Endothelial cell of hepatic sinusoid (primary cell): ENCODE results near the gene VASH2.

Source experiments
- in situ Hi-C: cut with HindIII; loops from 2 replicates; pipeline ENCODE4 v1.10.0; 2017; ENCODE audit warnings: low sequenced_read_pairs

The VASH2 gene

DNA sequence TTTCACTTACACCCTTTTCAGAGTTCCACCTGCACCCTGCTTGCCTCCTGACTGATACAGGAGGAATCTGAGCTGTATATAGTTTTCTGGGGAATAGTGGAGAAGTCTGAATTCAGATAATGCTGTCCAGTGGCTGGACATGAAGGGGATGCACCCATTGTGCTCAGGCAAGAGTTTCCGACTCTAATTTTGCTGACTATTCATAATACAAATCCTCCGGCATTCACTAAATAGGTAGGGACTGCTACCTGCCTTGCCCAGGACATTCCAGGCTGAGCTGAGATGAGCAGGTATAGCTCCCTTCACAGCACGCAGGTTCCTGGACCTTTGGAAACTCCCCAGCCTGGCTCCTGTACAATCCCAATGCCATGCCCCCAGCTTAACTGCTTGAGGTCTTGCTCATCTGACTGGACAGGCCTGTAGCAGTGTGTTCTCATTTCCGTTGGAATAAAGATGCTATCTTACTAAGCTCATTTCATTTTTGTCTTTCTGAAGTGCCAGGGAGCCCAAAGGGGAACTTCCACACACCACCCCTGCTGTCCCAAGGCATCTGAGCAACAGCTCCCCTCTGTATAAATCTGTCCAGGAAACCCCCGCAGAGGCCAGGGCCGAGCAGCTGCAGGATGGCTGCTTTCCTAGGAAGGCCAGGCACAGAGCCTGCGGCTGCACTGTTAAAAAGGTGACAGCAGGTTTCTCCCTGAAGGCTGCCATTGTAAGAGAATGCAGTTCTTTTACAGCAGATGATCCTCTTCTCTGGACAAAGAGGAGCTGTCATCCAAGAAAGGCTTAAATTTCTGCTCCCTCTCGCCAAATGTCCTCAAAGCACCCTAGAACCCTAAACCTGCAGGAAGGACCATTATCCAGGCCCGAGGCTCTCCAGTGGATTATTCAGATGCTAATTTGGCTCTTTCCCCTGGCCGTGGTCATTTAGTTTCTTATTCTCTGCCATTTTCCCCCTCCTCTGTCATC is 21.7 kb upstream of the VASH2 start:
- in situ Hi-C loops: no loop called here

DNA sequence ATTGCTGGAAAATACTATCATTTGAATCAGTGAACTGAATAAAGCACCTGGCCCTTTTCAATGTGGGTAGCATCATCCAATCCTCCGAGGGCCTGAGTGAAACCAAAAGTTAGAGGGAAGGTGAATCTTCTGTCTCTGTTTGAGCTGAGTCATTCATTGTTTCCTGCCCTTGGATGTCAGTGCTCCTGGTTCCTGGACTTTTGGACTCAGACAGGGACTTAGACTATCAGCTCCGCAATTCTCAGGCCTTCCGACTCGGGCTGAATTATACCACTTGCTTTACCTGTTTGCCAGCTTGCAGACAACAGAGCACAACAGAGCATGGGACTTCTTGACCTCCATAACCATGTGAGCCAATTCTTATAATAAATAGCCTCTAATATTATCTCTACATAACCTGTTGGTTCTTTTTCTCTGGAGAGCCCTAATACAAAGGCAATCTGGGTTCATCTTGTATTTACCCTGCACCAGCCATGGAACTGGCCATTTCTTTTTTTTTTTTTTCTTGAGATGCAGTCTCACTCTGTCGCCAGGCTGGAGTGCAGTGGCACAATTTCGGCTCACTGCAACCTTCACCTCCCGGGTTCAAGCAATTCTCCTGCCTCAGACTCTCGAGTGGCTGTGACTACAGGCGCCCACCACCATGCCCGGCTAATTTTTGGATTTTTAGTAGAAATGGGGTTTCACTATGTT is 19.2 kb upstream of the VASH2 start:
- in situ Hi-C loops: no loop called here

DNA sequence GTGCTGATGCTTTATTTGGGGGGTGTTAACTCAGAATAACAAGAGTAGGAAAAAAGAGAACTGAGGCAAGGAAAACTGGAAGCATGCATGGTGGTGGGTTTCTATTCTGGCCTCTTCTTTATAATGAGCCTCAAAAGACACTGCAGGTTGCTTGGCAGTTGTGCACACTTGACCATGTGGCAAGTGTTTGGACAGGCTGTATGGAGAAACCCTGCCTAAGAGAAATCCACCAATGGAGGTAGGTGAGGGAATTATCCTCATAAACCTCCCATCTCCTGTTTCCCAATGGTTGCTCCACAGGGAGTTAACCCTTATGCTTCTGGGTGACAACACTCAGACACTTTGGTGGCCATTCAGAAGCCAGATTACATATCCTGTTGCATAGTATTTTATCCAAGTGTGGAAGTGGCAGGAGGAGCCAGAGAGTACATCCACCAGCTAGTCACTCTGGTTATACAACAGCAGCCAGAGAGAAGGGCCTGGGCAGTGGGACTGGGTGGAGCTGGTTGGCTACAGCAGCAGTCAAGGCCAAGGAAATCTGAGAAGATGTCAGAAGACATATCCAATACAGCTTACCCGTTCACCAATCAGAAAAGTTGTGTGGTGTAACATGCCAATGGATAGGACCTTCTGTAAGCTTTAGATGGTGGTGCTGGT is 16.4 kb upstream of the VASH2 start:
- in situ Hi-C loops: no loop called here

DNA sequence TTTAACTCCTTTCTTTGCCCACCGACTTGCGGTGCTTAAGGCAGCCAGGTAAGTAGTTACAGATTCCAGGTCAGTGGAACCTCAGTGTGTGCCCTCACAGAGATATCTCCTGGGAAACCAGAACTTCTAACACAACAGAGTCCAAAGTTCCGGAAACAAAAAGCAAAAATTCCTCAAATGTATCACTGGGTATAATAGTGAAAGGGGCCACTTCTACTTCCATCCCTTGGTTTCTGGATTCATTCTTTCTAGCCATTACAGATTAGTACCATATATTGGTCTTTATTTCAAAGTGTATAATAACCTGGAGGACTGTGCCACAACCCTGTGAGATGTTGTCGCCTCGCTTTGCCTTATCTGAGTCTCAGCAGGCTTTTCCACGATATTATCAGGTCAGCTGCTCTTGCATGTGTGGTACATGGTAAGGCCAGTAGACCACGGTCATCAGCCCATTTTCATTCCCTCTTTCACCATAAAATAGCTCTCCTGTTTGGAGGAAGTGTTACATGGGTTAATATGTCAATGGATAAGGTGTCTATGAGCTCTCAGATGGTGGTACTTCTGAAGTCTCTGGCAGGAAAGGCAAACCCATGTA is 14.9 kb upstream of the VASH2 start:
- in situ Hi-C loops: no loop called here

DNA sequence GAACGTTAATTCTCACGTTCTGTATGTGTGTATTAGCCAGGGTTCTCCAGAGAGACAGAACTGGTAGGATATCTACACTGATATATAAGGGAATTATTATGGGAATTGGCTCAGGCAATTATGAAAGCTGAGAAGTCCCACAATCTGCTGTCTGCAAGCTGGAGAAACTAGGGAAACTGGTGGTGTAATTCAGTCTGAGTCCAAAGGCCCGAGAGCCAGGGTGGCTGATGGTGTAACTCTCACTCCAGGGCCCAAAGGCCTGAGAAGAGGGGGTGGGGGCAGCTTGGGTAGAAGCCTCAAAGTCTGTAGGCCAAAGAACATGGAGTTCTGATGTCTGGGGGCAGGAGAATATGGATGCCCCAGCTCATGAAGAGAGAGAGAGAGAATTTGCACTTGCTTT is 13.3 kb upstream of the VASH2 start:
- in situ Hi-C loops: no loop called here

DNA sequence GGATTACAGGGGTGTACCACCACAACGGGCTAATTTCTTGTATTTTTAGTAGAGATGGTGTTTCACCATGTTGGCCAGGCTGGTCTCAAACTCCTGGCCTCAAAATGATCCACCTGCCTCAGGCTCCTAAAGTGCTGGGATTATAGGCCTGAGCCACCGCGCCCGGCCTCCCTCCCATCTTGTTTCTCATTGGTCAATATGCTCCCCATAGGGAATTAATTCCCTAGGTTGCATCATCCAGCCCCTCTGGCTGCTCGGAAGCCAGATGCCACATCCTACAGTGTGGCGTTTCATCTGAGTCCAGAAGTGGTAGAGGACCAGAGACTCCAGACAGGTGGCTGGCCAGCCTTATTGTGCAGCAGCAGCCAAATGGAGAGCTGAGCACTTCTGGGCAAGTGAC is 11.5 kb upstream of the VASH2 start:
- in situ Hi-C loops: no loop called here

DNA sequence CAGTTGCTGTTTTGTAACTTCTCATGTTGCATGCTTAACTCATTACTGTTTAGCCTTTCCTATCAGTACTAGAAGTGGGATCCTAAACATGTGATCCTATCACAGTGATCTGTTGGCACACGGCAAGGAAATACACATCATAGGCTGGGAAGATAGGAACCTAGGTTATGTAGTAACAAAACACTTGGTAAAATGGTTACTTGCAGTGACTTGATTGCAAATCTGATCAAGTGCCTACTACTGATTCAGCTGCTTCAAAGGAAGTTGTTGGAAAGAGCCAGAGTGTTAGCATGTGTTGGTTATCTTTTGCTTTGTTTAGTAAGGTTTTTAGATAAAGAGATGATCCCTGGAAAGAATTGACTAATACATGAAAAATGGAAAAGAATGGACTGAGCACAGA is 8.9 kb upstream of the VASH2 start:
- in situ Hi-C loops: no loop called here

DNA sequence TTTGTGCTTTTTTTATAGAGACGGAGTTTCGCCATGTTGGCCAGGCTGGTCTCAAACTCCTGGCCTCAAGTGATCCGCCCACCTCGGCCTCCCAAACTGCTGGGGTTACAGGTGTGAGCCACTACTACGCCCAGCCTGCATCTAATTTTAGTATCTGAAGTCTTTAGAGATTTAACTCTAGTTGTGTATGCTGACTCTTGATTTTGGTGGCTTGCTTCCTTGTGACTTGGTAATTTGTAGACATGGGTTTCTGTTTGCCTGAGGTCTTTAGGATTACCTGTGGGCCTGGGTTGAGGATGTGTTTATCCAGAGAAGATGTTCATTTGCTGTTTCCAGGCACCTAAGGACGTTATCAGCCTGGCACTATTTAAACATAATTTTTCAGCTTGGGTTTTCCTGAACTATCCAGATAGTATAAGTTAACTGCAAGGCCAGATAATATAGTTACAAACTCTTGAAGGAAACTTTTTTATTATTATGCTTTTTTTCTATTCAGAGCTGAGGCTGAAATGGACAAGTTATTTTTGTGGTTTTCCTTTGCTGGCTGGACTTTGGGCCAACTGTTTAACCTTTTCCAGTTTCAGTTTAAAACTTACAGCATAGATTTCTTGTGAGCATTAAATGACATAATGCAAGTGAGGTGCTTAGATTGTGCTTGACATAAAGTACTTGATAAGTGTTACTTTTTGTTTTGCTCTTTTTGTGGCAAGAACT is 7.5 kb upstream of the VASH2 start:
- in situ Hi-C loops: no loop called here

DNA sequence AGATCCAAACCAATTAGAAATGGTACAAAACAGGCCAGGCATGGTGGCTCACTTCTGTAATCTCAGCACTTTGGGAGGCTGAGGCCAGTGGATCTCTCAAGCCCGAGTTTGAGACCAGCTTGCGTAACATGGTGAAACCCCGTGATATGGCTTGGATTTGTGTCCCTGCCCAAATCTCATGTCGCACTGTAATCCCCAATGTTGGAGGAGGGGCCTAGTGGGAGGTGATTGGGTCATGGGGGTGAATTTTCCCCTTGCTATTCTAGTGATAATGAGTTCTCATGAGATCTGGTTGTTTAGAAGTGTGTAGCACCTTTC is 7.0 kb upstream of the VASH2 start:
- in situ Hi-C loops: no loop called here

DNA sequence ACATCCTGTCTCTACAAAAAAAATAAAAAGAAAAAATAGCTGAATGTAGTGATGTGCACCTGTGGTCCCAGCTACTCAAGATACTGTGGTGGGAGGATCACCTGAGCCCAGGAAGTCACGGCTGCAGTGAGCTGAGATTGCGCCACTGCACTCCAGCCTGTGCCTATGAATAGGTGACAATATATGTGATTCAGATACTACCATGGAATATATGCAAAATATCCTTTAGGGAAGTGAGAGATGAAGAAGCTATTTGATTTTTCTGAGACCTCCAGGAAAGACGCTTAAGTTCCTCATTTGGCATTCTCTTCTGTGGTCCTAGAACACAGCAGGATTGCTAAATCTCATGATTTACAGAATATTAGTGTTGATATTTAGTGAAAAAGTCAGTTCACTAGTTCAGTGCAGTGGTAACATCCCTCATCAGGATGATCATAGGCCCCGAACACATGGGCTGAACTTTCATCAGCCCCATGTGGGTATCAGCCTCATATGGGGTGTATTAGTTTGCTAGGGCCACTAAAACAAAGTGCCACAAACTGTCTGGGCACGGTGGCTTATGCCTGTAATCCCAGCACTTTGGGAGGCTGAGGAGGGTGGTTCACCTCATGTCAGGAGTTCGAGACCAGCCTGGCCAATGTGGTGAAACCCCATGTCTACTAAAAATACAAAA is 6.0 kb upstream of the VASH2 start:
- in situ Hi-C loops: no loop called here

DNA sequence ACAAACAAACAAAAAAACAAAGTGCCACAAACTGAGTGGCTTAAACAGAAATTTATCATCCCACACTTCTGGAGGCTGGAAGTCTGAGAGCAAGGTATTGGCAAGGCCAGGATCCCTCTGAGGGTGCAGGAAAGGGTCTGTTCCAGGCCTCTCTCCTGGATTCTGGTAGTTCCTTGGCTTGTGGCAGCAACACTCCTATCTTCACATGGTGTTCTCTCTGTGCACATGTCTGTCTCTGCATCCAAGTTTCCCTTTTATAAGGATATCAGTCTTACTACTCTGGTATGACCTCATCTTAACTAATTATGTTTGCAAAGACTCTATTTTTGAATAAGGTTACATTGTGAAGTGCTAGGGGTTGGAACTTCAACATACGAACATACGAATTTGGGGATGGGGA is 5.3 kb upstream of the VASH2 start:
- in situ Hi-C loops: no loop called here

DNA sequence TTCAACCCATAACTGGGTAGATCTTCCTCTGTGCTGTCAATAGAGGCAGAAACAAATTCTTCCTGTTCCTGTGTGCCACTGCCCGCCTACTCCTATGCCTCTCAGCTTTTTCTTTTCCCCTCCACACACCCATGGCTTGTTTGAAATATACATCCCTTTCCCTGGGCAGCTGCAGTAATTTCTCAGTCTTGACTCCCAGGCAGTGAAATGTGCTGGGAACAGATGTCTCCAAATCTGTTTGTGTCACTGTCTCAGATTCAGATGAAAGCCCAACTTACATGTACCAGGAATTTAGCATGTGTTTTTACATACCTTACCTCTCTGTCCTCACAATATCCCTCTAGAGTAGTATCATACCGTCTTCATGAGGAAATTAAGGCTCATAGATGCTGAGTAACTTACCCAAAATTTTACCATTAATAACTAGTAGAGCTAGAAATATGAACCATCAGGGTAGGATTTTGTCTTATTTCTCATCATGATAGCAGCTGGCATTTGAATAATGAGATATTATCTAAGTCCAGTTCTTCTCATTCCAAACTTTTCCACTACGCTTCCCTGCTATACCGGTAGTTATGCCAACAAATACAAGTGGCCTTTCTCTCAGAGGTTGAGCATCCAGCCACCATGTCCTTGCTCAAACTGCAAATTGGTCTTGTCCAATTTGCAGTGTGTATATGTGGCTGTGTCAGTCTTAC is 4.7 kb upstream of the VASH2 start:
- in situ Hi-C loops: no loop called here

DNA sequence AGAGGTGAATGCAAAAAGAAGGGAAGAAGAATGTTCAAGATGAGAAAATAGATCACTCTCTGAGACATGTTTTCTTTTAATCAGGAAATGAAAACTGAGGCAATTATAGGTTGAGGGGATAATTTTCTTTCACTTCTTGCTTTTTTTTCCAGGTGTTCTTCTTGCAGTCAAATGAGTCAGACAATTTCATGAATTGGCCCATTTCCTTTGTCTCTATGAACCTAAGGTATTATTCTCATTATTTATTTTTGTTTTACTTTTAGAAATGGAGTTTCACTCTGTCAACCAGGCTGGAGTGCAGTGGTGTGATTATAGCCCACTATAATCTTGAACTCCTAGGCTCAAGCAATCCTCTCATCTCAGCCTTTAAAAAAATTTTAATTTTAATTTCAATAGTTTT is 3.5 kb upstream of the VASH2 start:
- in situ Hi-C loops: no loop called here

DNA sequence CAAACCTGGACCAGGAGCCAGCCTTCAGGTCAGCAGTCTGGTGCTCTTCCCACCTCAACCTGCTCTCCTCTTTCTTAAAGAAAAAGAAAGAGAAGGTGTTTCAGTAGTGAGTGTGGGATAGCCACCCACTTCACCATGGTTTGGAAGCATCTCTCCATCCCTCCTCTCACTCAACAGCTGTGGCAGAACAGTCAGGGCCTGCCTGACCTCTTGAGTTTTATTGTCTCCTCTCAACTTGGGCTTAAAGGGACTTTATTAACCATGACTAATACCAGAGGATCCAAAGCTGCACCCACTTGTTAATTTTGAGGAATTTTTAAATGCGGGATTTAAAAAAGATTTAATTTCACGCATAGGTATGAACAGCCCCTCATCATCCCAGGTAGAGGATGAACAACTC is 570 bp upstream of the VASH2 start:
- in situ Hi-C loops: no loop called here

DNA sequence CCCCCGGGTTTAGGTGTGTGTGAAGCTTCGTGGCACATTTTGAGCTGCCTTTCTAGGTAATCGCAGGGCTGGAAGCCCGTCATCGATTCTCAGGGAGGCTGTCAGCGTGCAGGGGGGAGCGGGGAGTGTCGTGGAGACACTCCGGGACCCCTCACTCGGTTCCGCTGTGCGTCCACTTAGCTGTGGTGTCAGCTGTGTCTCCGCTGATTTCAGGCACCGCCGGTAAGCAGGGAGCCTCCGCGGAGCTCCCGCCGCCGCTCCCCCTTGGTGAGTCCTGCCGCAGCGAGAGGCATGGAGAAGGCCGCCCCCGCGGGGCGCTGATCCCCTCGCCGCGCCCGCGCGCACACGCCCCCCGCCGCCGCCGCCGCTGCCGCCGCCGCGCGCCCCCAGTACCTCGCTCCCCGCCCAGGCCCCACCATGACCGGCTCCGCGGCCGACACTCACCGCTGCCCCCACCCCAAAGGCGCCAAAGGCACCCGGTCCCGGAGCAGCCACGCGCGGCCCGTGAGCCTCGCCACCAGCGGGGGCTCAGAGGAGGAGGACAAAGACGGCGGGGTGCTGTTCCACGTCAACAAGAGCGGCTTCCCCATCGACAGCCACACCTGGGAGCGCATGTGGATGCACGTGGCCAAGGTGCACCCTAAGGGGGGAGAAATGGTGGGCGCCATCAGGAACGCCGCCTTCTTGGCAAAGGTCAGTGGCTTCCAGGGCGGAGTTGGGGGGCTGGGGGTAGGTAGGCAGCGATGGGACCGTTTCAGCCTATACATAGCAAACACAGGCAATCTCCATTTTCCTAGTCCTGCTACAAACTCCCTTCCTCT is 995 bp downstream of the VASH2 start:
- in situ Hi-C loops: no loop called here

DNA sequence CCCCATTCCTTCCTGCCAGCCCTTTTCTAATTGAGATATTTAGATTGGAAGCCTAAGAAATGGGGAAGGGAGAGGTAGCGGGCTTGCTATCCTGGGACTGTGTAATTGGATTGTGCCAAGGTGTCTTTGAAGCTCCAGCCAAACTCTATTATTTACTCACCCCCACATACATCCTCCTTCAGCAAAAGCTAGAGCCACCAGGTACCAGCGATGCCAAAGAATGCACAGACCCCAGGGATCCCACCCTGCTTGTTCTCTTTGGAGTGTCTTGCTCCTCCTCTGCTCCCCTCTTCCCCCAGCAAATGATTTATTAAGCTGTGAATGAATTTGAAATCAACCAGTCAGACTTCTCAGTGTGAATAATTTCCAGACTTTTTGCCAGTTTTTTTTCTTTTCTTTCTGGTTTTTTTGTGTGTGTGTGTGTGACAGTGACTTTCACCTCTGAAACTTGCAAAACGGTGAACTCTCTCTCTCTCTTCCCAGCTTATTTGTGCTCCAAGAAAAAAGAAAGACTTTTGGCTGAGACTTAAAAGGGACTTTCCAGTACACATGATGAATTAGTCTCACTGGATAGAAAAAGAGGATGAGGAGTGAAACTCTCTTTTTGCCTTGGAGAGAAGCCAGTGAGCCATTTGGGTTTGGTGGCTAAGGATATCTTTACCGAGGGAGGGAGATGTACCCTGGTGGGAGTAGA is 1.8 kb downstream of the VASH2 start:
- in situ Hi-C loops: no loop called here

DNA sequence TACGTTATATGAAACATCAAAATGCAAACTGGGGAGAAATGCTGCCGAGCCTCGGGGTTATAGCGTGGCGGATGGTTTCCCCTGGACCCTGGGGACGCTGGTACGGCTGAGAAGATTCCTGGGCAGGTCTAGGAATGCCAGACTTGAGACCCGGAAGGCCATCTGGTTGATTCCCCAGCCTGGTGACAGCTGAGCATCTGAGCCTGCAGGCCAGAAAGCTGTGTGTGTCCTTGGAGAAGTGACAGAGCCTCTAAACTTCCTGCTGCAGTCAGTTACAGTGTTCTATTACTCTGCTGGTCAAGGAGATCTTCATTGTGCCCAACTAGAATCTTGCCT is 2.3 kb downstream of the VASH2 start:
- in situ Hi-C loops: no loop called here

DNA sequence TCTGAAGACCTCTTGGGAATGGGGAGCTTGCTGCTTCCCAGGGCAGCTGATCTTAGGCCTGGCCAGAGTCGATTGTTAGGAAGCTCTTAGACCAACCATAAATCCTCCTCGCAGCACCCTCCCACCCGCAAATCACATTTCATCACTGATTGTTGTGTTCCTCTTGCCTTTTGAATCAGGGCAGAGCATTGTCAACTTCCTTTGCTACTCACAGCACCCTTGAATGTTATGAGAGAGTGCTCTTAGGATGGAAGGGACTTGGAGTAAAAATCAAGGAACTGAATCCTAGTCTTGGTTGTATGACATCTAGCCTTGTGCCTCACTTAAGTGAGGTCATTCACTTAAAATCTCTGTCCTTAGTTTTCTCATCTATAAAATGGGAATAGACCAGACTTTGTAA is 3.0 kb downstream of the VASH2 start:
- in situ Hi-C loops: no loop called here
